Panc1 (cell line): ENCODE measurements around the gene ELP1. TPM values are rescaled to one million over a fixed set of nuclear protein-coding genes. Genes with fewer than 3 reads are reported as not detected.

Experiments used
- ATAC-seq: fragments of 200-7000 bp; cut with Tn5 transposase; 2 replicates; pipeline ENCODE4 v1.9.1; 2020; ENCODE audit warnings: mild to moderate bottlenecking, moderate library complexity
- BruUV-seq: library from RNA; stranded (reverse); fragments of 400-500 nt; replicated peaks from 2 replicates; lab custom pipeline; 2021; lab: Mats Ljungman, UMichigan
- CTCF ChIA-PET: fragments of 300-600 bp; sonication (Branson Sonifier 250); formaldehyde crosslinking; loops from one replicate; lab custom pipeline; 2022; ENCODE audit warnings: antibody characterized with exemption; lab: Charles Lee
- POLR2A ChIA-PET: fragments of 300-600 bp; sonication (Branson Sonifier 250); formaldehyde crosslinking; loops from one replicate; lab custom pipeline; 2022; ENCODE audit warnings: antibody characterized with exemption; lab: Charles Lee
- DNase-seq: peaks from one replicate; pipeline ENCODE4 v3.0.0-alpha.2; 2010; ENCODE audit warnings: low read depth, low spot score
- H3K27ac ChIP-seq: 2 replicates; pipeline ENCODE4 v1.5.1; 2011; ENCODE audit warnings: mild to moderate bottlenecking, low read length, inconsistent platforms
- H3K27me3 ChIP-seq: fragments of 200-500 bp; sonication (Bioruptor generic); 2 replicates; pipeline ENCODE4 v1.6.0; 2014; ENCODE audit warnings: low read length, inconsistent platforms; ENCODE audit not compliant: control insufficient read depth, insufficient read depth
- H3K36me3 ChIP-seq: fragments of 200-500 bp; sonication (Bioruptor generic); 2 replicates; pipeline ENCODE4 v1.5.1; 2014; ENCODE audit warnings: inconsistent platforms, mild to moderate bottlenecking, low read length, moderate library complexity; ENCODE audit not compliant: control insufficient read depth, insufficient read depth
- H3K4me1 ChIP-seq: 2 replicates; pipeline ENCODE4 v1.5.1; 2011; ENCODE audit warnings: inconsistent platforms, mild to moderate bottlenecking, low read length, moderate library complexity; ENCODE audit not compliant: control insufficient read depth, insufficient read depth
- H3K4me3 ChIP-seq, 2 experiments: 2 replicates each; pipeline ENCODE4 v1.5.1; 2011 to 2012; ENCODE audit warnings: low read depth in 2 of 2, low read length in 2 of 2, mild to moderate bottlenecking in 2 of 2, inconsistent platforms in 1 of 2, moderate library complexity in 1 of 2
- H3K9me3 ChIP-seq: fragments of 200-500 bp; sonication (Bioruptor generic); 2 replicates; pipeline ENCODE4 v1.5.1; 2014; ENCODE audit warnings: low read depth, mild to moderate bottlenecking, inconsistent platforms, low read length, moderate library complexity; ENCODE audit not compliant: control insufficient read depth, insufficient read depth
- POLR2AphosphoS5 ChIP-seq: IDR thresholded peaks from 2 replicates; pipeline ENCODE4 v1.6.1; 2012; ENCODE audit warnings: mild to moderate bottlenecking, low read depth, low read length, moderate library complexity
- SIN3A ChIP-seq: IDR thresholded peaks from 2 replicates; pipeline ENCODE4 v1.6.1; 2012; ENCODE audit warnings: low read depth, mild to moderate bottlenecking, low read length, moderate library complexity, borderline replicate concordance; ENCODE audit not compliant: insufficient read depth
- TCF7L2 ChIP-seq: IDR thresholded peaks from 2 replicates; pipeline ENCODE4 v1.6.1; 2011; ENCODE audit warnings: mild to moderate bottlenecking, low read depth, low read length, inconsistent platforms
- in situ Hi-C: cut with HindIII; loops from 2 replicates; pipeline ENCODE4 v1.10.0; 2016; ENCODE audit warnings: low sequenced_read_pairs, low pct_unique_long_range_greater_than_20kb
- intact Hi-C: fragments of 100-400 bp; cut with micrococcal nuclease; formaldehyde crosslinking; loops from one replicate; pipeline ENCODE4 v1.10.0; 2022; ENCODE audit not compliant: unreplicated experiment
- total RNA-seq: library from RNA; stranded (reverse); gene quantifications from one replicate; pipeline ENCODE4 v1.2.1, GENCODE V29; 2021; ENCODE audit not compliant: unreplicated experiment
- TF ChIP-seq, protein P1 (sequence below): fragments of 450-650 bp; IDR thresholded peaks from 2 replicates; pipeline ENCODE4 v1.5.1; 2017; ENCODE audit warnings: mild to moderate bottlenecking
- TF ChIP-seq, protein P2 (sequence below), 2 experiments: IDR thresholded peaks; 2 replicates each; pipeline ENCODE4 v1.6.1; 2011 to 2012; ENCODE audit warnings: low read depth in 2 of 2, control low read depth in 1 of 2, low read length in 1 of 2, mild to moderate bottlenecking in 1 of 2, moderate library complexity in 1 of 2; ENCODE audit not compliant: insufficient read depth in 1 of 2

ELP1 gene
- total RNA-seq, 1 experiment from 2014 or later: 17.1 TPM

DNA sequence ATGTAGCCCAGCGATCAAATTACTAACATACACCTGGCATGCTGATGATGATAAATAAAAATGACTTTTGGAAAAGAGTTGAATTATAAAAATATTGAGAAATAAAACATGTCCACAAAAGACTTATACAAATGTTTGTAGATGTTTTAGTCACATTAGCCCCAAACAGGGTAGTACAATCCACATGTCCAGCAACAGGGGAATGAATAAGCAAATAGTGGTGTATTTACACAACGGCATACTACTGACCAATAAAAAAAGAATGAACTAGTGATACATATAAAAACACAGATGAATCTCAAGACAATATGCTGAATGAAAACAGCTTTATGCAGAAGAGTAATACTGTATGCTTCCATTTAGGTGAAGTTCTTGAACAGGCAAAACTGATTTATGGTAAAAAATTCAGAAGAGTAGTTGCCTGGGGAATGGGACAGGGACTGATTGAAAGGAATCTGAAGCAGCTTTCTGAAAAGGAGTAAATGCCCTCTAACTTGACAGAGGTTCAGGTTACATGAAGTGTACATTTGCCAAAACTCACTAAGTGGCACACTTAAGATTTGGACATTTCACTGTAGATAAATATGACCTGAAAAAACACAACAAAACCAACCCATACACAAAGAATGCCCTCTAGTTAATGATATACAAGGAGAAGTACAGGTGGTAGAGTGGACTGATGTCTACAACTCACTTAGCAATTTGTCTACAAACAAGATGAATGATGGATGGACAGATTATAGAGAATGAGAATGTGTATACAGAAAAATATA is 36.4 kb downstream of the ELP1 start:
- BruUV-seq: no TSS peak
- H3K36me3 ChIP-seq: peaks cover 6% of the 10 kb centered on the region
- H3K4me1 ChIP-seq: no peaks in the 10 kb centered on the region
- no peak for DNase-seq
- no peaks in the 10 kb centered on the region for H3K9me3 ChIP-seq
- in situ Hi-C loops: no loop called here
- CTCF ChIA-PET: no interaction called here
- H3K27ac ChIP-seq: no peak overlapping the region
- no peak overlapping the region for H3K4me3 ChIP-seq
- no peak for ATAC-seq
- TF ChIP-seq POLR2AphosphoS5 (no peak), TCF7L2 (no peak), SIN3A (no peak)
- TF ChIP-seq, protein P1, sequence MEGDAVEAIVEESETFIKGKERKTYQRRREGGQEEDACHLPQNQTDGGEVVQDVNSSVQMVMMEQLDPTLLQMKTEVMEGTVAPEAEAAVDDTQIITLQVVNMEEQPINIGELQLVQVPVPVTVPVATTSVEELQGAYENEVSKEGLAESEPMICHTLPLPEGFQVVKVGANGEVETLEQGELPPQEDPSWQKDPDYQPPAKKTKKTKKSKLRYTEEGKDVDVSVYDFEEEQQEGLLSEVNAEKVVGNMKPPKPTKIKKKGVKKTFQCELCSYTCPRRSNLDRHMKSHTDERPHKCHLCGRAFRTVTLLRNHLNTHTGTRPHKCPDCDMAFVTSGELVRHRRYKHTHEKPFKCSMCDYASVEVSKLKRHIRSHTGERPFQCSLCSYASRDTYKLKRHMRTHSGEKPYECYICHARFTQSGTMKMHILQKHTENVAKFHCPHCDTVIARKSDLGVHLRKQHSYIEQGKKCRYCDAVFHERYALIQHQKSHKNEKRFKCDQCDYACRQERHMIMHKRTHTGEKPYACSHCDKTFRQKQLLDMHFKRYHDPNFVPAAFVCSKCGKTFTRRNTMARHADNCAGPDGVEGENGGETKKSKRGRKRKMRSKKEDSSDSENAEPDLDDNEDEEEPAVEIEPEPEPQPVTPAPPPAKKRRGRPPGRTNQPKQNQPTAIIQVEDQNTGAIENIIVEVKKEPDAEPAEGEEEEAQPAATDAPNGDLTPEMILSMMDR: no peak
- TF ChIP-seq, protein P2, sequence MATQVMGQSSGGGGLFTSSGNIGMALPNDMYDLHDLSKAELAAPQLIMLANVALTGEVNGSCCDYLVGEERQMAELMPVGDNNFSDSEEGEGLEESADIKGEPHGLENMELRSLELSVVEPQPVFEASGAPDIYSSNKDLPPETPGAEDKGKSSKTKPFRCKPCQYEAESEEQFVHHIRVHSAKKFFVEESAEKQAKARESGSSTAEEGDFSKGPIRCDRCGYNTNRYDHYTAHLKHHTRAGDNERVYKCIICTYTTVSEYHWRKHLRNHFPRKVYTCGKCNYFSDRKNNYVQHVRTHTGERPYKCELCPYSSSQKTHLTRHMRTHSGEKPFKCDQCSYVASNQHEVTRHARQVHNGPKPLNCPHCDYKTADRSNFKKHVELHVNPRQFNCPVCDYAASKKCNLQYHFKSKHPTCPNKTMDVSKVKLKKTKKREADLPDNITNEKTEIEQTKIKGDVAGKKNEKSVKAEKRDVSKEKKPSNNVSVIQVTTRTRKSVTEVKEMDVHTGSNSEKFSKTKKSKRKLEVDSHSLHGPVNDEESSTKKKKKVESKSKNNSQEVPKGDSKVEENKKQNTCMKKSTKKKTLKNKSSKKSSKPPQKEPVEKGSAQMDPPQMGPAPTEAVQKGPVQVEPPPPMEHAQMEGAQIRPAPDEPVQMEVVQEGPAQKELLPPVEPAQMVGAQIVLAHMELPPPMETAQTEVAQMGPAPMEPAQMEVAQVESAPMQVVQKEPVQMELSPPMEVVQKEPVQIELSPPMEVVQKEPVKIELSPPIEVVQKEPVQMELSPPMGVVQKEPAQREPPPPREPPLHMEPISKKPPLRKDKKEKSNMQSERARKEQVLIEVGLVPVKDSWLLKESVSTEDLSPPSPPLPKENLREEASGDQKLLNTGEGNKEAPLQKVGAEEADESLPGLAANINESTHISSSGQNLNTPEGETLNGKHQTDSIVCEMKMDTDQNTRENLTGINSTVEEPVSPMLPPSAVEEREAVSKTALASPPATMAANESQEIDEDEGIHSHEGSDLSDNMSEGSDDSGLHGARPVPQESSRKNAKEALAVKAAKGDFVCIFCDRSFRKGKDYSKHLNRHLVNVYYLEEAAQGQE (IDR thresholded peaks at IDR 0.05; ENCODE audit: insufficient read depth in 1 of 2, low read depth in 2 of 2, low read length in 1 of 2): no peak
- POLR2A ChIA-PET: no interaction called here
- no peaks in the 10 kb centered on the region for H3K27me3 ChIP-seq
- intact Hi-C loops: no loop called here

DNA sequence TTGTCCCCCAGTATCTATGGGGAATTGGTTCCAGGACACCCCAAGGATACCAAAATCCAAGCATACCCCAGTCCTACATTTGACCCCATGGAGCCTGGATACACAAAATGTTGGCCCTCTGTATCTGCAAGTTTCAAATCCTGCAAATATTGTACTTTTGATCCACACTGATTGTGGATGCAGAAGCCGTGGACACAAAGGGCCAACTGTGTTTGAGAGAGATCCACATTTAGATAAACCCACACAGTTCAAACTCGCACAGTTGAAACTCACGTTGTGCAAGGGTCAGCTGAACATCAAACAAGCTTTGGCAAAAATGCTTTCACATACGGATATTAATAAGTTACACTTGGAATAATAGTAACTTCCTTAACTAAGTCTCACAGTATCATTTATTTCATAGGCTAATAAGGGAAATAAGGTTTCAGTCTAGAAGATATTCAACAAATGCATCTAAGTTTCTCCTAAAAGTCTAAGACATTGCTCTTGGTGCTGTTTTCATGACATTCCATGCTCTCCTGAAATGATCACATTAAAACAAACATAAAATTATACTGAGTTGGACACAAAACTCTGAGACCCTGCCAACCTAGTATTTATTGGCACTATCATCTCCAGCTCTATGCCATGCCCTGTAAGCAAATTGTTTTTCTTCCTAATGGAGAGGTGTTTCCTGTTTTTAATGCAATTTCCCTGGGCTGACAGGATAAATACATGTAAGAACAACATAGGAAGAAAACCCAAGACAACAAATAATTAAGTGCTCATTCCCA is 39.5 kb downstream of the ELP1 start:
- ATAC-seq (no peak), DNase-seq (no peak)
- TF ChIP-seq, protein P1: no peak
- no peak for TF ChIP-seq SIN3A
- TF ChIP-seq, protein P2 (IDR thresholded peaks at IDR 0.05; ENCODE audit: insufficient read depth in 1 of 2, low read depth in 2 of 2, low read length in 1 of 2): no peak
- TF ChIP-seq POLR2AphosphoS5: no peak
- TF ChIP-seq TCF7L2: no peak
- BruUV-seq: no TSS peak
- ChIA-PET POLR2A (no interaction called here), CTCF (no interaction called here)
- H3K9me3 ChIP-seq: no peaks in the 10 kb centered on the region
- no peak overlapping the region for H3K27ac ChIP-seq
- in situ Hi-C loops: no loop called here
- H3K4me1 ChIP-seq: no peaks in the 10 kb centered on the region
- intact Hi-C loops: no loop called here
- H3K4me3 ChIP-seq: no peak overlapping the region
- peaks cover 6% of the 10 kb centered on the region for H3K36me3 ChIP-seq
- H3K27me3 ChIP-seq: no peaks in the 10 kb centered on the region
